Measurements from ENCODE around the gene BCAN.

DNA sequence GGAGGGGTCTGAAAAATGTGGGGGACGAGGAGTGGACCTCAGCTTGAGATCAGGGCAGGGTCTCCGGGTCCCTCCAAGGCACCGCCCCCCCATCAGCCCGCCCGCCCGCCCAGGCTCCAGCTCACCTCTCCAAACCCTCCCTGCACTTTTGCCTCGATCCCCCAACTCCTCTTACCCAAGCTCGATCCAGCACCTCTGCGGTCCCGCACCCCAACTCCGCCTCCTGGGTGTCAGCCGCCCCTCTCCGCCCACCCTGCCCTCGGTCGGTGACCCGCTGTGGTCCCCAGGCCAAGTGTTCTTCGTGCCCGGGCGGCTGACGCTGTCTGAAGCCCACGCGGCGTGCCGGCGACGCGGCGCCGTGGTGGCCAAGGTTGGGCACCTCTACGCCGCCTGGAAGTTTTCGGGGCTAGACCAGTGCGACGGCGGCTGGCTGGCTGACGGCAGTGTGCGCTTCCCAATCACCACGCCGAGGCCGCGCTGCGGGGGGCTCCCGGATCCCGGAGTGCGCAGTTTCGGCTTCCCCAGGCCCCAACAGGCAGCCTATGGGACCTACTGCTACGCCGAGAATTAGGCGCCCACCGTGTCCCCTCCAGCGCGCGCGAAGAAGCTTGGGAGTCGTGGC, 17.0 kb upstream of the BCAN start:
- TF ChIP-seq EZH2 (IDR thresholded peaks at IDR 0.05; ENCODE audit: low read length) = peak; percentile 46
- TF ChIP-seq, protein P1, sequence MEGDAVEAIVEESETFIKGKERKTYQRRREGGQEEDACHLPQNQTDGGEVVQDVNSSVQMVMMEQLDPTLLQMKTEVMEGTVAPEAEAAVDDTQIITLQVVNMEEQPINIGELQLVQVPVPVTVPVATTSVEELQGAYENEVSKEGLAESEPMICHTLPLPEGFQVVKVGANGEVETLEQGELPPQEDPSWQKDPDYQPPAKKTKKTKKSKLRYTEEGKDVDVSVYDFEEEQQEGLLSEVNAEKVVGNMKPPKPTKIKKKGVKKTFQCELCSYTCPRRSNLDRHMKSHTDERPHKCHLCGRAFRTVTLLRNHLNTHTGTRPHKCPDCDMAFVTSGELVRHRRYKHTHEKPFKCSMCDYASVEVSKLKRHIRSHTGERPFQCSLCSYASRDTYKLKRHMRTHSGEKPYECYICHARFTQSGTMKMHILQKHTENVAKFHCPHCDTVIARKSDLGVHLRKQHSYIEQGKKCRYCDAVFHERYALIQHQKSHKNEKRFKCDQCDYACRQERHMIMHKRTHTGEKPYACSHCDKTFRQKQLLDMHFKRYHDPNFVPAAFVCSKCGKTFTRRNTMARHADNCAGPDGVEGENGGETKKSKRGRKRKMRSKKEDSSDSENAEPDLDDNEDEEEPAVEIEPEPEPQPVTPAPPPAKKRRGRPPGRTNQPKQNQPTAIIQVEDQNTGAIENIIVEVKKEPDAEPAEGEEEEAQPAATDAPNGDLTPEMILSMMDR (optimal IDR thresholded peaks at IDR 0.05 in 1 of 3, IDR thresholded peaks at IDR 0.05 in 1 of 3, conservative IDR thresholded peaks at IDR 0.05 in 1 of 3; ENCODE audit: extremely low read depth in 1 of 3, insufficient read depth in 2 of 3, low read length in 3 of 3) = no peak

Measured in keratinocyte (primary cell).